HG03039 (cell line): ENCODE results near the gene DGKE.
A peak's percentile ranks its signal among the peaks of the same experiment; 100 is the strongest.

ENCODE experiments used
- ATAC-seq: cut with Tn5 transposase; IDR thresholded peaks from one replicate; pipeline ENCODE4 v1.9.1; 2021; ENCODE audit warnings: mild to moderate bottlenecking, moderate library complexity; ENCODE audit not compliant: unreplicated experiment

The DGKE gene

GRCh38 chr17:56845934-56846333 lies 12.0 kb downstream of the DGKE start:
- ATAC-seq, result no peak

- ATAC-seq, result no peak
Observed at GRCh38 chr17:56847106-56847505, 13.2 kb downstream of the DGKE start.

- ATAC-seq, result no peak
Observed at GRCh38 chr17:56849131-56849530, 15.2 kb downstream of the DGKE start.

- no peak for ATAC-seq
Observed at GRCh38 chr17:56850591-56850990, 16.6 kb downstream of the DGKE start.

GRCh38 chr17:56851008-56851407 lies 17.1 kb downstream of the DGKE start:
- no peak for ATAC-seq

GRCh38 chr17:56861899-56862298 lies 27.9 kb downstream of the DGKE start:
- ATAC-seq, result no peak

- ATAC-seq, result no peak
Observed at GRCh38 chr17:56863974-56864373, 30.0 kb downstream of the DGKE start.

GRCh38 chr17:56866076-56866475 lies 32.1 kb downstream of the DGKE start:
- no peak for ATAC-seq

GRCh38 chr17:56866496-56866895 lies 32.5 kb downstream of the DGKE start:
- ATAC-seq, result no peak

GRCh38 chr17:56867948-56868376 lies 34.0 kb downstream of the DGKE start:
- no peak for ATAC-seq

- ATAC-seq, result no peak
Observed at GRCh38 chr17:56868716-56869115, 34.8 kb downstream of the DGKE start.

- peak; percentile 62 for ATAC-seq
Observed at GRCh38 chr17:56870081-56870651, 36.2 kb downstream of the DGKE start.

GRCh38 chr17:56876766-56877179 lies 42.8 kb downstream of the DGKE start:
- ATAC-seq, result no peak

- ATAC-seq, result no peak
Observed at GRCh38 chr17:56879280-56879679, 45.3 kb downstream of the DGKE start.

- no peak for ATAC-seq
Observed at GRCh38 chr17:56880133-56880532, 46.2 kb downstream of the DGKE start.

GRCh38 chr17:56880571-56880970 lies 46.6 kb downstream of the DGKE start:
- ATAC-seq, result no peak

GRCh38 chr17:56881685-56882295 lies 47.8 kb downstream of the DGKE start:
- ATAC-seq, result no peak

- ATAC-seq, result no peak
Observed at GRCh38 chr17:56883616-56884015, 49.7 kb downstream of the DGKE start.

GRCh38 chr17:56884483-56885311 lies 50.7 kb downstream of the DGKE start:
- no peak for ATAC-seq

- no peak for ATAC-seq
Observed at GRCh38 chr17:56885312-56885657, 51.3 kb downstream of the DGKE start.

- no peak for ATAC-seq
Observed at GRCh38 chr17:56886288-56886731, 52.4 kb downstream of the DGKE start.

- no peak for ATAC-seq
Observed at GRCh38 chr17:56887105-56887504, 53.2 kb downstream of the DGKE start.
